ENCODE data around the gene PARP4. TPM values are rescaled to one million over a fixed set of nuclear protein-coding genes. Genes with fewer than 3 reads are reported as not detected.
"Not testable (repeated sequence)": the region's sequence is repeated elsewhere in the genome, so short reads cannot be mapped to it uniquely, and the experiment has no call there.

The PARP4 gene
- total and polyA plus RNA-seq, 4 experiments from 2014 or later, result 51.0 to 92.9 (median 77.7) TPM

- H3K4me1 Mint-ChIP-seq, result no peaks in the 10 kb centered on the region
- H3K4me3 Mint-ChIP-seq, result no peak overlapping the region
- no peak for DNase-seq
- H3K27me3 Mint-ChIP-seq, result peaks cover 0 to 2% of the 10 kb centered on the region in 2 donors
- POLR2A ChIA-PET (ENCODE audit: partially characterized antibody), result no interaction called here
- Histone ChIP-seq H3K4me3 (ENCODE audit: low read length in 2 of 2) (no peak overlapping the region), H3K4me1 (ENCODE audit: insufficient read depth, low read length) (no peaks in the 10 kb centered on the region), H3K9me3 (ENCODE audit: control insufficient read depth in 1 of 2, low read length in 2 of 2) (no peaks in the 10 kb centered on the region), H3K27ac (ENCODE audit: low read depth, low read length) (no peak overlapping the region), H3K27me3 (ENCODE audit: insufficient read depth, low read length) (no peaks in the 10 kb centered on the region), H3K36me3 (ENCODE audit: insufficient read depth, low read length) (no peaks in the 10 kb centered on the region)
- no peaks in the 10 kb centered on the region for H3K36me3 Mint-ChIP-seq
- no peak overlapping the region for H3K27ac Mint-ChIP-seq
- CTCF ChIA-PET (ENCODE audit: partially characterized antibody), result no interaction called here
- intact Hi-C loops (cut with micrococcal nuclease), result no loop called here
- H3K9me3 Mint-ChIP-seq, result no peaks in the 10 kb centered on the region
These were observed 126.7 kb downstream of the PARP4 start for GRCh38 chr13:24385902-24386301.

DNA sequence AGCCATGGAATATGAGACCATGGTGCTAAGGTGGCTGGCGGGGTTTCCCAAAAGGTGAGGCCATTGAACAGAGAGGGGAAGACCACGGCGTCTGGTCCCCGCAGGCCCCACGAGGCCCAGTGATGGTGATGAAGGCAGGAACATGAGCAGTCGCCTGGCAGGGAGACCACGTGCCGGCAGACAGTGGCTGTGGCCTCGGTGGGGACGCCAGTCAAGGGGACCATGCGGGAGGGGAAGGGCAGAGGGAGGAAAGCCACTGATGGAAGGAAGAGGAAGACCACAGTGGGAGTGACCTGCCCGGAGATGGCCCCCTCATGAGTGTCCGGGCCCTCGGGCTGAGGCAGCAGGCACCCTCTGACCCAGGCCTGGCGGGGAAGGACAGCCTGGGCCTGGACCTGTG lies 127.6 kb downstream of the PARP4 start:
- H3K27me3 Mint-ChIP-seq; DNase-seq; H3K9me3 Mint-ChIP-seq; H3K27ac ChIP-seq (ENCODE audit: low read depth, low read length); CTCF ChIA-PET (ENCODE audit: partially characterized antibody); H3K36me3 Mint-ChIP-seq; H3K4me3 Mint-ChIP-seq; intact Hi-C loops (cut with micrococcal nuclease); POLR2A ChIA-PET (ENCODE audit: partially characterized antibody); H3K4me1 ChIP-seq (ENCODE audit: insufficient read depth, low read length); H3K27ac Mint-ChIP-seq; H3K9me3 ChIP-seq (ENCODE audit: control insufficient read depth in 1 of 2, low read length in 2 of 2); H3K27me3 ChIP-seq (ENCODE audit: insufficient read depth, low read length); H3K4me1 Mint-ChIP-seq; H3K36me3 ChIP-seq (ENCODE audit: insufficient read depth, low read length); H3K4me3 ChIP-seq (ENCODE audit: low read length in 2 of 2): not testable (repeated sequence)

- H3K4me1 ChIP-seq (ENCODE audit: insufficient read depth, low read length); H3K4me3 Mint-ChIP-seq; H3K27ac ChIP-seq (ENCODE audit: low read depth, low read length); intact Hi-C loops (cut with micrococcal nuclease); H3K27me3 ChIP-seq (ENCODE audit: insufficient read depth, low read length); H3K4me3 ChIP-seq (ENCODE audit: low read length in 2 of 2); H3K36me3 ChIP-seq (ENCODE audit: insufficient read depth, low read length); DNase-seq; CTCF ChIA-PET (ENCODE audit: partially characterized antibody); H3K36me3 Mint-ChIP-seq; H3K9me3 ChIP-seq (ENCODE audit: control insufficient read depth in 1 of 2, low read length in 2 of 2); POLR2A ChIA-PET (ENCODE audit: partially characterized antibody); H3K9me3 Mint-ChIP-seq; H3K27ac Mint-ChIP-seq; H3K27me3 Mint-ChIP-seq: not testable (repeated sequence)
- peaks cover 8 to 10% (median 10%) of the 10 kb centered on the region in 4 donors for H3K4me1 Mint-ChIP-seq
These were observed 128.5 kb downstream of the PARP4 start for GRCh38 chr13:24384091-24384490.

DNA sequence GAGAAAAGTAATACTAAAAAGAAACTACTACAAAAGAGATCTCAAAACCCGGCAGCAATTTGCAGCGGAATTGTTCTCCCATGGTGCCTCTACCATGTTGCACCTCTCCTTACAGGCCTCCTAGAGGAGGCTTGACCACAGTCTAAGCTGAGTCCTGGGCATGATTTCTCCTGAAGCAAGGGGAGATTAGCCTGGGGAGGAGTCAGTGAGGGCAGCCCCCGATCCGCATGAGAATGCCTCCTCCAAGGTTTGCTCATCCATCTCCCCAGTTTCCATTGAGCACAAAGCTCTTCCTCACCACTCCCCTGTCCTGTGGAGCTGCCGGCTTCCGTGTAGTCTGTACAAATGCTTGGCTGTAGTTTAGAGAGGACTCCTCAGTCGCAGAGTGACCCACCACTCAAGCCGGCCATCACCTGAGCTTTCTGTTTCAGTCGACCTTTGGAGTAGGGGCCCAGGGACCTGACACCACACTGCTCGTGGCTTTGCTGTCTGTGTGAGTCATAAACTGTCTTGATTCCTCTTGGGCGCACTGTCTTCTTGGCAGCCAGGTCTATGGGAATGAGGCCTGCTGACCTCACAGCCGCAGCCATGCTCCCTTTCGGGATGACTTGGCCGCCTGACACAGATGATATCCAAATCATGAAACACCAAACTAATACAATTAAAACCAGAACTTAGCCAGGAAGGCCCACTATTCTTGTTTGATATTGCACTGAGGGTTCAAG lies 130.9 kb downstream of the PARP4 start:
- ChIA-PET POLR2A (ENCODE audit: partially characterized antibody) (no interaction called here), CTCF (ENCODE audit: partially characterized antibody) (interaction anchor here (0.6 kb wide), 1 partner anchor 391 kb away, joined by 3 read pairs; no protein-coding TSS in a partner anchor)
- intact Hi-C loops (cut with micrococcal nuclease), result no loop called here
- Mint-ChIP-seq H3K36me3 (no peaks in the 10 kb centered on the region), H3K9me3 (no peaks in the 10 kb centered on the region), H3K4me1 (peaks cover 9 to 14% (median 10%) of the 10 kb centered on the region in 4 donors), H3K27me3 (no peaks in the 10 kb centered on the region), H3K27ac (no peak overlapping the region), H3K4me3 (no peak overlapping the region)
- Histone ChIP-seq H3K27me3 (ENCODE audit: insufficient read depth, low read length) (no peaks in the 10 kb centered on the region), H3K4me1 (ENCODE audit: insufficient read depth, low read length) (peaks cover 8% of the 10 kb centered on the region), H3K27ac (ENCODE audit: low read depth, low read length) (no peak overlapping the region), H3K9me3 (ENCODE audit: control insufficient read depth in 1 of 2, low read length in 2 of 2) (no peaks in the 10 kb centered on the region), H3K36me3 (ENCODE audit: insufficient read depth, low read length) (no peaks in the 10 kb centered on the region), H3K4me3 (ENCODE audit: low read length in 2 of 2) (no peak overlapping the region)
- DNase-seq, result no peak

DNA sequence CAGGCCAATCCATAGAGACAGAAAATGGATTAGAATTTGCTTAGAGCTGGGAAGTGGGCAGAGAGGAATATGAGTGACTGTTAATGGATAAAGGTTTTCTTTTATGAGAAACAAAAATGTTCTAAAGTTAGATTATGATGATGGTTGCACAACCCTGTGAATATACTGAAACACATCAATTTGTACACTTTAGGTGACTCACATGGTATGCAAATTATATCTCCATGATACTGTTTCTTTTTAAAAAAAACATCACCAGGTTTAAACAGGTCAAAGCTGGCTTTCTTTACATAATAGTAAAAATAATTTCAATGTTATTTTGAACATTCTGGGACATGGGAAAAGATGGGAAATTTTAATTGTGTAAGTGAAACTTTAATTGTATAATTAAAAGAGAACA lies 131.7 kb downstream of the PARP4 start:
- POLR2A ChIA-PET (ENCODE audit: partially characterized antibody); H3K36me3 Mint-ChIP-seq; H3K4me3 Mint-ChIP-seq; H3K9me3 ChIP-seq (ENCODE audit: control insufficient read depth in 1 of 2, low read length in 2 of 2); intact Hi-C loops (cut with micrococcal nuclease); H3K36me3 ChIP-seq (ENCODE audit: insufficient read depth, low read length); H3K27ac ChIP-seq (ENCODE audit: low read depth, low read length); DNase-seq; H3K4me1 ChIP-seq (ENCODE audit: insufficient read depth, low read length); H3K27me3 ChIP-seq (ENCODE audit: insufficient read depth, low read length); H3K27me3 Mint-ChIP-seq; H3K9me3 Mint-ChIP-seq; H3K4me3 ChIP-seq (ENCODE audit: low read length in 2 of 2); CTCF ChIA-PET (ENCODE audit: partially characterized antibody); H3K27ac Mint-ChIP-seq: not testable (repeated sequence)
- H3K4me1 Mint-ChIP-seq, result peaks cover 9 to 14% (median 10%) of the 10 kb centered on the region in 4 donors

DNA sequence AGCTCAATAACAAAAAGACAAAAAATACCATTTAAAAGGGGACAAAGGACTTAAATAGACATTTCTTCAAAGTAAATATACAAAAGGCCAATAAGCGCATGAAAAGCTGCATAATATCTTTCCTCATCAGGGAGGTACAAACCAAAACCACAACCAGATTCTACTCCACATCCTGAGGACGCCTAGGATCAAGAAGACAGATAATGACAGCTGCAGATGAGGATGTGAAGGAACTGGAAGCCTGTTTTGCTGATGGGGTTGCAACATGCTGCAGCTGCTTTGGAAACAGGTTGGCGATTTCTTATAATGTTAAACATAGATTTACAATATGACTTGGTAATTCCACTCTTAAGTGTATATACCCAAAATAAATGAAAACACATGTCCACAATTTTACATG lies 132.4 kb downstream of the PARP4 start:
- H3K4me3 ChIP-seq (ENCODE audit: low read length in 2 of 2); H3K27me3 Mint-ChIP-seq; H3K9me3 ChIP-seq (ENCODE audit: control insufficient read depth in 1 of 2, low read length in 2 of 2); H3K27ac Mint-ChIP-seq; H3K36me3 Mint-ChIP-seq; H3K27me3 ChIP-seq (ENCODE audit: insufficient read depth, low read length); H3K4me1 ChIP-seq (ENCODE audit: insufficient read depth, low read length); H3K4me3 Mint-ChIP-seq; H3K27ac ChIP-seq (ENCODE audit: low read depth, low read length); intact Hi-C loops (cut with micrococcal nuclease); CTCF ChIA-PET (ENCODE audit: partially characterized antibody); H3K36me3 ChIP-seq (ENCODE audit: insufficient read depth, low read length); H3K9me3 Mint-ChIP-seq; POLR2A ChIA-PET (ENCODE audit: partially characterized antibody): not testable (repeated sequence)
- peak in 4 of 5 donors; percentile 1 to 25 (median 10) for DNase-seq
- peaks cover 9 to 14% (median 10%) of the 10 kb centered on the region in 4 donors for H3K4me1 Mint-ChIP-seq

DNA sequence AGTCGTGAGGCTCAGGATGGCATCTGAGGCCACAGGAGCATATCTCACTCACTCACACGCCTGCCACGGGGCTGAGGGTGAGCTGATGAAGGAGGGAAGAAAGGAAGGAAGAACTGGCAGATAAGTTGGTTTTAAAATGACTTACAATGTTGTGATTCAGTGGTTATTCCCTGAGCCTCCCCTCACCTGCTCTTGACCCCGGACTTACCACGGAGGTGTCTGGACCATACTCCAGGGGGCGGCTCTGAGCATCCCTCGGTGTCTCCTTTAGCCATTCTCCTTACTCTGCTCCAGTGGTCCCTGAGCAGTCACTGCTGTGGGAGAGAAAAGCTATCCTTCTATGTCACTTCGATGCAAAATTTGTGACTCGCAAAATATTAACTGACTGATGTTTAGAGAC lies 141.3 kb downstream of the PARP4 start:
- POLR2A ChIA-PET (ENCODE audit: partially characterized antibody); H3K9me3 ChIP-seq (ENCODE audit: control insufficient read depth in 1 of 2, low read length in 2 of 2); CTCF ChIA-PET (ENCODE audit: partially characterized antibody); H3K4me3 ChIP-seq (ENCODE audit: low read length in 2 of 2); H3K36me3 Mint-ChIP-seq; H3K36me3 ChIP-seq (ENCODE audit: insufficient read depth, low read length); intact Hi-C loops (cut with micrococcal nuclease); H3K4me3 Mint-ChIP-seq; H3K27me3 ChIP-seq (ENCODE audit: insufficient read depth, low read length); H3K9me3 Mint-ChIP-seq; H3K27ac Mint-ChIP-seq; DNase-seq; H3K4me1 Mint-ChIP-seq; H3K4me1 ChIP-seq (ENCODE audit: insufficient read depth, low read length); H3K27ac ChIP-seq (ENCODE audit: low read depth, low read length): not testable (repeated sequence)
- H3K27me3 Mint-ChIP-seq, result peaks cover 14 to 30% of the 10 kb centered on the region in 2 donors
